Upper lobe of left lung (tissue), 4 donors: ENCODE results near the gene UBQLN2.

Experiments used
- EP300 ChIP-seq, 4 donors: sonication (generic); formaldehyde crosslinking; IDR thresholded peaks; one replicate each; pipeline ENCODE4 v1.5.1; 2017; ENCODE audit warnings: antibody characterized with exemption in 4 of 4, control low read depth in 2 of 4
- POLR2A ChIP-seq, 4 donors: fragments of 450-650 bp; IDR thresholded peaks; one replicate each; pipeline ENCODE4 v1.5.1; 2016 to 2017; ENCODE audit warnings: antibody characterized with exemption in 4 of 4, mild to moderate bottlenecking in 2 of 4
- POLR2AphosphoS5 ChIP-seq, 2 donors: sonication (generic); formaldehyde crosslinking; IDR thresholded peaks; one replicate each; pipeline ENCODE4 v1.5.1; 2017; ENCODE audit warnings: antibody characterized with exemption in 2 of 2
- TF ChIP-seq, protein P1 (sequence below), 6 experiments: fragments of 450-650 bp in 4 of 6; fragments of 200-600 bp in 2 of 6; sonication (generic) in 2 of 6; IDR thresholded peaks; one replicate each; pipeline ENCODE4 v1.5.1; 2016 to 2019; ENCODE audit warnings: antibody characterized with exemption in 6 of 6

- TF ChIP-seq, protein P1, sequence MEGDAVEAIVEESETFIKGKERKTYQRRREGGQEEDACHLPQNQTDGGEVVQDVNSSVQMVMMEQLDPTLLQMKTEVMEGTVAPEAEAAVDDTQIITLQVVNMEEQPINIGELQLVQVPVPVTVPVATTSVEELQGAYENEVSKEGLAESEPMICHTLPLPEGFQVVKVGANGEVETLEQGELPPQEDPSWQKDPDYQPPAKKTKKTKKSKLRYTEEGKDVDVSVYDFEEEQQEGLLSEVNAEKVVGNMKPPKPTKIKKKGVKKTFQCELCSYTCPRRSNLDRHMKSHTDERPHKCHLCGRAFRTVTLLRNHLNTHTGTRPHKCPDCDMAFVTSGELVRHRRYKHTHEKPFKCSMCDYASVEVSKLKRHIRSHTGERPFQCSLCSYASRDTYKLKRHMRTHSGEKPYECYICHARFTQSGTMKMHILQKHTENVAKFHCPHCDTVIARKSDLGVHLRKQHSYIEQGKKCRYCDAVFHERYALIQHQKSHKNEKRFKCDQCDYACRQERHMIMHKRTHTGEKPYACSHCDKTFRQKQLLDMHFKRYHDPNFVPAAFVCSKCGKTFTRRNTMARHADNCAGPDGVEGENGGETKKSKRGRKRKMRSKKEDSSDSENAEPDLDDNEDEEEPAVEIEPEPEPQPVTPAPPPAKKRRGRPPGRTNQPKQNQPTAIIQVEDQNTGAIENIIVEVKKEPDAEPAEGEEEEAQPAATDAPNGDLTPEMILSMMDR (IDR thresholded peaks at IDR 0.05), result no peak
- TF ChIP-seq POLR2AphosphoS5 (IDR thresholded peaks at IDR 0.05) (no peak), POLR2A (IDR thresholded peaks at IDR 0.05) (no peak), EP300 (IDR thresholded peaks at IDR 0.05) (no peak)
Measured at GRCh38 chrX:56554870-56555269, 8.6 kb upstream of the UBQLN2 start.
